ENCODE measurements around the gene MPPED1. TPM values are rescaled to one million over a fixed set of nuclear protein-coding genes. Genes with fewer than 3 reads are reported as not detected.

MPPED1 gene
- total RNA-seq, 1 experiment from 2014 or later: 0.28 TPM

GRCh38 chr22:43526946-43527345 is 115.1 kb downstream of the MPPED1 start:
- no peaks in the 10 kb centered on the region for H3K36me3 Mint-ChIP-seq (ENCODE audit: insufficient read depth in 1 of 3, low read depth in 3 of 3)
- H3K79me1 ChIP-seq (ENCODE audit: insufficient read depth, low read depth, low read length, poor library complexity, severe bottlenecking): no peaks in the 10 kb centered on the region
- no peak overlapping the region for H3K56ac ChIP-seq (ENCODE audit: insufficient read length, low read depth, low read length)
- H2BK120ac ChIP-seq (ENCODE audit: low read depth, low read length, poor library complexity, severe bottlenecking): no peak overlapping the region
- no peak overlapping the region for H3K27ac ChIP-seq (ENCODE audit: insufficient read length, low read depth, low read length)
- no peak overlapping the region for H3K18ac ChIP-seq (ENCODE audit: insufficient read length, low read depth, low read length)
- no peak overlapping the region for H2AFZ ChIP-seq (ENCODE audit: low read length)
- H3K23ac ChIP-seq (ENCODE audit: insufficient read length, low read depth, low read length): no peak overlapping the region
- H2BK12ac ChIP-seq (ENCODE audit: insufficient read length, low read depth, low read length): no peak overlapping the region
- H3K4me1 Mint-ChIP-seq: peaks cover 0 to 9% of the 10 kb centered on the region in 2 experiments; a peak in 2 of 4 replicates
- no peaks in the 10 kb centered on the region for H3K4me1 ChIP-seq (ENCODE audit: insufficient read depth, low read length)
- peak overlapping the region in 1 of 3 experiments; percentile 11; a peak in 2 of 7 replicates for H3K27ac Mint-ChIP-seq
- H3K27me3 Mint-ChIP-seq (ENCODE audit: low read depth): peaks cover 2% of the 10 kb centered on the region; the same call in 1 of the 2 replicates
- H3T11ph ChIP-seq (ENCODE audit: low read length): no peak overlapping the region
- H2BK20ac ChIP-seq (ENCODE audit: low read depth, low read length, poor library complexity, severe bottlenecking): no peak overlapping the region
- H3K14ac ChIP-seq (ENCODE audit: insufficient read depth, low read length): no peak overlapping the region; the same call in 1 of the 2 replicates
- no peak overlapping the region for H4K5ac ChIP-seq (ENCODE audit: insufficient read length, low read depth, low read length)
- no peak overlapping the region for H3K4me3 Mint-ChIP-seq
- no peak overlapping the region for H3K9ac ChIP-seq (ENCODE audit: extremely low read depth, insufficient read length, low read length)
- H3K4ac ChIP-seq (ENCODE audit: low read depth, low read length): no peak overlapping the region
- DNase-seq: no peak
- WGBS (ENCODE audit: extremely low coverage, insufficient read length, low lambda C conversion rate): no CpG with 5 or more reads among the region's 5 CpGs
- no peak overlapping the region for H3K4me2 ChIP-seq (ENCODE audit: insufficient read depth, insufficient read length, low read length)
- H3K9me3 Mint-ChIP-seq: no peaks in the 10 kb centered on the region
- H3K23me2 ChIP-seq (ENCODE audit: insufficient read length, low read depth, low read length, poor library complexity, severe bottlenecking): no peaks in the 10 kb centered on the region
- H4K20me1 ChIP-seq (ENCODE audit: control insufficient read depth, insufficient read depth, insufficient read length): no peaks in the 10 kb centered on the region
- no peak overlapping the region for H4K91ac ChIP-seq (ENCODE audit: insufficient read length, low read depth, low read length)
- H3K79me2 ChIP-seq (ENCODE audit: insufficient read depth, low read length): no peaks in the 10 kb centered on the region
- H2AK5ac ChIP-seq (ENCODE audit: insufficient read length, low read length): no peak overlapping the region
- no peak for TF ChIP-seq CTCF (conservative IDR thresholded peaks at IDR 0.05)
- H4K8ac ChIP-seq (replicated peaks; ENCODE audit: insufficient read length, low read depth, low read length): no peak overlapping the region
- no peak overlapping the region for H2BK5ac ChIP-seq (ENCODE audit: insufficient read length, low read length)
- H3K27me3 ChIP-seq (ENCODE audit: insufficient read depth, low read length): no peaks in the 10 kb centered on the region
- no peaks in the 10 kb centered on the region for H3K9me3 ChIP-seq (ENCODE audit: control insufficient read depth, low read depth, low read length)
- no peak overlapping the region for H2BK15ac ChIP-seq (ENCODE audit: low read depth, low read length)

Data from H9 (cell line).